Muscle layer of colon (tissue), 2 donors: Measurements from ENCODE around the gene MRC1.

Experiments used
- H3K27ac ChIP-seq: one replicate; pipeline ENCODE4 v1.7.0; 2013; ENCODE audit warnings: low read depth, mild to moderate bottlenecking, low read length, moderate library complexity
- H3K27me3 ChIP-seq, 2 donors: one replicate each; pipeline ENCODE4 v1.7.0; 2013; ENCODE audit warnings: low read length in 2 of 2, mild to moderate bottlenecking in 2 of 2; ENCODE audit not compliant: insufficient read depth in 2 of 2, control insufficient read depth in 1 of 2
- H3K36me3 ChIP-seq: one replicate; pipeline ENCODE4 v1.7.0; 2013; ENCODE audit warnings: mild to moderate bottlenecking, low read length; ENCODE audit not compliant: insufficient read depth
- H3K4me1 ChIP-seq: one replicate; pipeline ENCODE4 v1.7.0; 2013; ENCODE audit warnings: mild to moderate bottlenecking, low read length; ENCODE audit not compliant: insufficient read depth
- H3K4me3 ChIP-seq, 2 donors: one replicate each; pipeline ENCODE4 v1.7.0; 2013; ENCODE audit warnings: low read length in 2 of 2, low read depth in 1 of 2, mild to moderate bottlenecking in 1 of 2, moderate library complexity in 1 of 2
- H3K9ac ChIP-seq: one replicate; pipeline ENCODE4 v1.7.0; 2013; ENCODE audit warnings: low read length
- H3K9me3 ChIP-seq: one replicate; pipeline ENCODE4 v1.7.0; 2013; ENCODE audit warnings: mild to moderate bottlenecking, low read length
- donor health status: abdominal sarcoma.
- donor health status: Adenocarcinoma of cecum.

MRC1 gene

GRCh38 chr10:17801507-17801906 lies 7.6 kb upstream of the MRC1 start:
- no peak overlapping the region for H3K9ac ChIP-seq
- no peaks in the 10 kb centered on the region for H3K27me3 ChIP-seq
- H3K4me1 ChIP-seq, result no peaks in the 10 kb centered on the region
- no peaks in the 10 kb centered on the region for H3K36me3 ChIP-seq
- no peaks in the 10 kb centered on the region for H3K9me3 ChIP-seq
- H3K4me3 ChIP-seq, result no peak overlapping the region
- no peak overlapping the region for H3K27ac ChIP-seq

- no peaks in the 10 kb centered on the region for H3K9me3 ChIP-seq
- no peaks in the 10 kb centered on the region for H3K27me3 ChIP-seq
- H3K9ac ChIP-seq, result no peak overlapping the region
- H3K4me1 ChIP-seq, result no peaks in the 10 kb centered on the region
- no peak overlapping the region for H3K27ac ChIP-seq
- H3K36me3 ChIP-seq, result no peaks in the 10 kb centered on the region
- no peak overlapping the region for H3K4me3 ChIP-seq
These were observed 6.8 kb upstream of the MRC1 start for GRCh38 chr10:17802350-17802749.

- Histone ChIP-seq H3K4me1 (no peaks in the 10 kb centered on the region), H3K4me3 (no peak overlapping the region), H3K9ac (no peak overlapping the region), H3K9me3 (no peaks in the 10 kb centered on the region), H3K27me3 (no peaks in the 10 kb centered on the region), H3K27ac (no peak overlapping the region), H3K36me3 (no peaks in the 10 kb centered on the region)
These were observed 6.2 kb upstream of the MRC1 start for GRCh38 chr10:17802976-17803375.

- no peaks in the 10 kb centered on the region for H3K27me3 ChIP-seq
- no peak overlapping the region for H3K4me3 ChIP-seq
- H3K9ac ChIP-seq, result no peak overlapping the region
- no peaks in the 10 kb centered on the region for H3K9me3 ChIP-seq
- H3K27ac ChIP-seq, result no peak overlapping the region
- no peaks in the 10 kb centered on the region for H3K36me3 ChIP-seq
- no peaks in the 10 kb centered on the region for H3K4me1 ChIP-seq
These were observed 3.8 kb upstream of the MRC1 start for GRCh38 chr10:17805330-17805729.

- no peak overlapping the region for H3K27ac ChIP-seq
- H3K27me3 ChIP-seq, result no peaks in the 10 kb centered on the region
- no peaks in the 10 kb centered on the region for H3K4me1 ChIP-seq
- no peaks in the 10 kb centered on the region for H3K9me3 ChIP-seq
- no peak overlapping the region for H3K9ac ChIP-seq
- no peak overlapping the region for H3K4me3 ChIP-seq
- no peaks in the 10 kb centered on the region for H3K36me3 ChIP-seq
These were observed 3.1 kb upstream of the MRC1 start for GRCh38 chr10:17805921-17806577.

- H3K27ac ChIP-seq, result no peak overlapping the region
- no peaks in the 10 kb centered on the region for H3K4me1 ChIP-seq
- H3K9me3 ChIP-seq, result no peaks in the 10 kb centered on the region
- no peaks in the 10 kb centered on the region for H3K36me3 ChIP-seq
- H3K27me3 ChIP-seq, result no peaks in the 10 kb centered on the region
- no peak overlapping the region for H3K4me3 ChIP-seq
- no peak overlapping the region for H3K9ac ChIP-seq
These were observed 2.2 kb downstream of the MRC1 start for GRCh38 chr10:17811146-17811865.

GRCh38 chr10:17814973-17815372 lies 5.8 kb downstream of the MRC1 start:
- H3K9me3 ChIP-seq, result no peaks in the 10 kb centered on the region
- no peak overlapping the region for H3K27ac ChIP-seq
- H3K4me3 ChIP-seq, result no peak overlapping the region
- no peak overlapping the region for H3K9ac ChIP-seq
- no peaks in the 10 kb centered on the region for H3K4me1 ChIP-seq
- H3K36me3 ChIP-seq, result no peaks in the 10 kb centered on the region
- H3K27me3 ChIP-seq, result no peaks in the 10 kb centered on the region

GRCh38 chr10:17816199-17816598 lies 7.1 kb downstream of the MRC1 start:
- Histone ChIP-seq H3K4me3 (no peak overlapping the region), H3K27ac (no peak overlapping the region), H3K27me3 (no peaks in the 10 kb centered on the region), H3K9me3 (no peaks in the 10 kb centered on the region), H3K36me3 (no peaks in the 10 kb centered on the region), H3K4me1 (no peaks in the 10 kb centered on the region), H3K9ac (no peak overlapping the region)

GRCh38 chr10:17817316-17817715 lies 8.2 kb downstream of the MRC1 start:
- Histone ChIP-seq H3K4me1 (no peaks in the 10 kb centered on the region), H3K27ac (no peak overlapping the region), H3K4me3 (no peak overlapping the region), H3K36me3 (no peaks in the 10 kb centered on the region), H3K9ac (no peak overlapping the region), H3K9me3 (no peaks in the 10 kb centered on the region), H3K27me3 (no peaks in the 10 kb centered on the region)

- H3K27me3 ChIP-seq, result no peaks in the 10 kb centered on the region
- H3K4me1 ChIP-seq, result no peaks in the 10 kb centered on the region
- no peak overlapping the region for H3K9ac ChIP-seq
- H3K36me3 ChIP-seq, result no peaks in the 10 kb centered on the region
- no peaks in the 10 kb centered on the region for H3K9me3 ChIP-seq
- H3K27ac ChIP-seq, result no peak overlapping the region
- no peak overlapping the region for H3K4me3 ChIP-seq
These were observed 8.6 kb downstream of the MRC1 start for GRCh38 chr10:17817790-17818189.

GRCh38 chr10:17819836-17820235 lies 10.7 kb downstream of the MRC1 start:
- Histone ChIP-seq H3K4me1 (no peaks in the 10 kb centered on the region), H3K27me3 (no peaks in the 10 kb centered on the region), H3K9ac (no peak overlapping the region), H3K27ac (no peak overlapping the region), H3K36me3 (no peaks in the 10 kb centered on the region), H3K4me3 (no peak overlapping the region), H3K9me3 (no peaks in the 10 kb centered on the region)

GRCh38 chr10:17820943-17821342 lies 11.8 kb downstream of the MRC1 start:
- Histone ChIP-seq H3K4me3 (no peak overlapping the region), H3K4me1 (no peaks in the 10 kb centered on the region), H3K9me3 (no peaks in the 10 kb centered on the region), H3K36me3 (no peaks in the 10 kb centered on the region), H3K27me3 (no peaks in the 10 kb centered on the region), H3K9ac (no peak overlapping the region), H3K27ac (no peak overlapping the region)
